ENCODE data around the gene MRPS21. TPM values are rescaled to one million over a fixed set of nuclear protein-coding genes. Genes with fewer than 3 reads are reported as not detected.
A peak's percentile ranks its signal among the peaks of the same experiment; 100 is the strongest.

The MRPS21 gene
- total and polyA plus RNA-seq, 8 donors = 19.6 to 70.0 (median 26.9) TPM

- Histone ChIP-seq H3K4me3 (peak overlapping the region in 2 of 4 donors; percentile 44 to 60), H3K9me3 (no peaks in the 10 kb centered on the region), H3K27me3 (no peaks in the 10 kb centered on the region), H3K4me1 (peaks cover 0 to 4% (median 3%) of the 10 kb centered on the region in 3 donors), H3K36me3 (peaks cover 0 to 6% (median 0%) of the 10 kb centered on the region in 3 donors), H3K27ac (no peak overlapping the region)
- DNase-seq = no peak
- intact Hi-C loops (cut with DNase I) = no loop called here
- WGBS, 2 donors = 90 to 91% methylated on average over 12 of the region's 12 CpGs
- no peak for FAIRE-seq
- TF ChIP-seq, protein P1, sequence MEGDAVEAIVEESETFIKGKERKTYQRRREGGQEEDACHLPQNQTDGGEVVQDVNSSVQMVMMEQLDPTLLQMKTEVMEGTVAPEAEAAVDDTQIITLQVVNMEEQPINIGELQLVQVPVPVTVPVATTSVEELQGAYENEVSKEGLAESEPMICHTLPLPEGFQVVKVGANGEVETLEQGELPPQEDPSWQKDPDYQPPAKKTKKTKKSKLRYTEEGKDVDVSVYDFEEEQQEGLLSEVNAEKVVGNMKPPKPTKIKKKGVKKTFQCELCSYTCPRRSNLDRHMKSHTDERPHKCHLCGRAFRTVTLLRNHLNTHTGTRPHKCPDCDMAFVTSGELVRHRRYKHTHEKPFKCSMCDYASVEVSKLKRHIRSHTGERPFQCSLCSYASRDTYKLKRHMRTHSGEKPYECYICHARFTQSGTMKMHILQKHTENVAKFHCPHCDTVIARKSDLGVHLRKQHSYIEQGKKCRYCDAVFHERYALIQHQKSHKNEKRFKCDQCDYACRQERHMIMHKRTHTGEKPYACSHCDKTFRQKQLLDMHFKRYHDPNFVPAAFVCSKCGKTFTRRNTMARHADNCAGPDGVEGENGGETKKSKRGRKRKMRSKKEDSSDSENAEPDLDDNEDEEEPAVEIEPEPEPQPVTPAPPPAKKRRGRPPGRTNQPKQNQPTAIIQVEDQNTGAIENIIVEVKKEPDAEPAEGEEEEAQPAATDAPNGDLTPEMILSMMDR (IDR thresholded peaks at IDR 0.05) = no peak
- no peak for ATAC-seq
Observed at GRCh38 chr1:150283260-150283659, 10.4 kb upstream of the MRPS21 start.

GRCh38 chr1:150288382-150288781, 5.3 kb upstream of the MRPS21 start:
- H3K27ac ChIP-seq = no peak overlapping the region
- no peaks in the 10 kb centered on the region for H3K9me3 ChIP-seq
- H3K4me1 ChIP-seq = peaks cover 0 to 3% (median 0%) of the 10 kb centered on the region in 3 donors
- H3K27me3 ChIP-seq = no peaks in the 10 kb centered on the region
- ATAC-seq (no peak), FAIRE-seq (no peak), DNase-seq (no peak)
- intact Hi-C loops (cut with DNase I) = no loop called here
- 71 to 77% methylated on average over 1 of the region's 1 CpG for WGBS, 2 donors
- no peak overlapping the region for H3K4me3 ChIP-seq
- H3K36me3 ChIP-seq = peaks cover 0 to 6% (median 0%) of the 10 kb centered on the region in 3 donors
- TF ChIP-seq, protein P1 (IDR thresholded peaks at IDR 0.05) = no peak

DNA sequence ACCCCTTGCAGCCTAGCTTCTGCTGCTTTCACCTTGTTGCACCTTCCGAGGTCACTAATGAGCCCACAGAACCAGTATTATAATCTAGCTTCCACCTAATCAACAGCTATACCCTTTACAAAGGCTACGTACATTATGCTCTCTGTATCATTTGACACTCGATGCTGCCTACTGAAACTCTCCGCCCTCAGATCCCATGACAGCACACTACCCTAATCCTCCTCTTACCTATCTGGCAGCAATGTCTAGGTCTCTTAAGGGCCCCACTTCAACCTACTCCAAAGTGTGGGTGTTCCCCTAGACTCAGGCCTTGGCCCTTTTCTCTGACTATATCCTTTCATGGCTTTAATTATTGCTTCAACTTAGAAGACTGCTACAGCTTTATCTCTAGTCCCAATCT, 4.8 kb upstream of the MRPS21 start:
- intact Hi-C loops (cut with DNase I) = no loop called here
- 79 to 88% methylated on average over 4 of the region's 4 CpGs for WGBS, 2 donors
- ATAC-seq (no peak), FAIRE-seq (no peak), DNase-seq (no peak)
- Histone ChIP-seq H3K36me3 (peaks cover 0 to 6% (median 0%) of the 10 kb centered on the region in 3 donors), H3K4me3 (no peak overlapping the region), H3K27ac (no peak overlapping the region), H3K9me3 (no peaks in the 10 kb centered on the region), H3K27me3 (no peaks in the 10 kb centered on the region), H3K4me1 (peaks cover 0 to 3% (median 0%) of the 10 kb centered on the region in 3 donors)
- TF ChIP-seq, protein P1 (IDR thresholded peaks at IDR 0.05) = no peak

- TF ChIP-seq, protein P1 (IDR thresholded peaks at IDR 0.05) = no peak
- FAIRE-seq = no peak
- H3K27me3 ChIP-seq = no peaks in the 10 kb centered on the region
- DNase-seq = no peak
- intact Hi-C loops (cut with DNase I) = no loop called here
- no peak for ATAC-seq
- H3K4me1 ChIP-seq = peaks cover 0 to 6% (median 0%) of the 10 kb centered on the region in 3 donors
- H3K9me3 ChIP-seq = no peaks in the 10 kb centered on the region
- H3K4me3 ChIP-seq = no peak overlapping the region
- H3K36me3 ChIP-seq = no peaks in the 10 kb centered on the region
- 98 to 100% methylated on average over 2 of the region's 2 CpGs for WGBS, 2 donors
- H3K27ac ChIP-seq = no peak overlapping the region
Observed at GRCh38 chr1:150295476-150295875, 1.8 kb downstream of the MRPS21 start.

DNA sequence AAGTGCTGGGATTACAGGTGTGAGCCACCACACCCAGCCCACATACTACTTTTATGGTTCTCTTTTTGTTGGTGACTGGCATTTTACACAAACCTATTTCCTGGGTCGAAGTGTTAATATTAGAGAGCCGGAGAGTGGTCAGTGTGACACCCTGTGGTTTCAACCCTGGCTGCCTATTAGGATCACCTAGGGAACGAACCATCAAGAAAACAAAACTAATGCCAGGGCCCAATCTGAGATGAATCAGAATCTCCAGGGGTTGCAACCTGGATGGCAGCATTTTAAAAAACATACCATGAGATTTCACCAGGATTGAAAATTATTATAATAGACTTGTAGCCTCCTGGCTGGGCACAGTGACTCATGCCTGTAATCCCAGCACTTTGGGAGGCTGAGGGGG, 6.1 kb downstream of the MRPS21 start:
- ATAC-seq (no peak), FAIRE-seq (no peak), DNase-seq (no peak)
- intact Hi-C loops (cut with DNase I) = no loop called here
- 94 to 97% methylated on average over 3 of the region's 3 CpGs for WGBS, 2 donors
- H3K4me1 ChIP-seq = no peaks in the 10 kb centered on the region
- no peaks in the 10 kb centered on the region for H3K27me3 ChIP-seq
- TF ChIP-seq, protein P1 (IDR thresholded peaks at IDR 0.05) = no peak
- peaks cover 0 to 8% (median 2%) of the 10 kb centered on the region in 3 donors for H3K36me3 ChIP-seq
- H3K9me3 ChIP-seq = no peaks in the 10 kb centered on the region
- H3K27ac ChIP-seq = no peak overlapping the region
- H3K4me3 ChIP-seq = no peak overlapping the region
